GM06990 (cell line): ENCODE results near the gene BUB1B.
"Not testable (repeated sequence)": the region's sequence is repeated elsewhere in the genome, so short reads cannot be mapped to it uniquely, and the experiment has no call there.

ENCODE experiments used
- DNase-seq: peaks from one replicate; pipeline ENCODE4 v3.0.0-alpha.2; 2011; ENCODE audit not compliant: insufficient read length; ENCODE audit errors: extremely low read depth
- H3K27me3 ChIP-seq: replicated peaks from 2 replicates; pipeline ENCODE4 v1.6.0; 2011; ENCODE audit warnings: low read length; ENCODE audit not compliant: control insufficient read depth, insufficient read depth
- H3K36me3 ChIP-seq: 2 replicates; pipeline ENCODE4 v1.5.1; 2011; ENCODE audit warnings: low read length; ENCODE audit not compliant: control insufficient read depth, insufficient read depth
- H3K4me3 ChIP-seq: replicated peaks from 2 replicates; pipeline ENCODE4 v1.5.1; 2011; ENCODE audit warnings: low read depth, mild to moderate bottlenecking, control low read depth, low read length
- TF ChIP-seq, protein P1 (sequence below): IDR thresholded peaks from 2 replicates; pipeline ENCODE4 v1.5.1; 2011; ENCODE audit warnings: low read length, control low read depth, mild to moderate bottlenecking, inconsistent platforms; ENCODE audit not compliant: insufficient read depth, poor library complexity, severe bottlenecking

Gene BUB1B

DNA sequence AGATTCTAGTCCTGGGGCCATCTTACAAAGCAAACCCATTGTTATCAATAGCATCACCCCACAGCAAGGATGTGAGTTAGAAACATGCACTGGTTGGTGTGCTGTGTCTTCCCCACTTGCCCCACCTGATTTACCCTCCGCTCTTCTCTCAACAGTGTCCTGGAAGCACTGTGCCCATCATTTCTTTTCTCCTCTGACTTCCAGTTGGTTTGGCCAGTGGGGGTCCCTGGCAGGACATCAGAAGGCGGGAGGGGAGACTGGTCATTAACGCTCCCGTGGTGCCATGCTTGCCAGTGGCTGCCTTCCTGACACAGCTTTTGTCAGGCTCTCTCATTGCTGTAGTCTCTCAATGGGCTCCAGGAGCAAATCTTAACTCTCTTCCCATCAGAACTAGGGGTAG, 11.5 kb upstream of the BUB1B start:
- no peak for DNase-seq
- no peaks in the 10 kb centered on the region for H3K36me3 ChIP-seq
- no peaks in the 10 kb centered on the region for H3K27me3 ChIP-seq
- TF ChIP-seq, protein P1, sequence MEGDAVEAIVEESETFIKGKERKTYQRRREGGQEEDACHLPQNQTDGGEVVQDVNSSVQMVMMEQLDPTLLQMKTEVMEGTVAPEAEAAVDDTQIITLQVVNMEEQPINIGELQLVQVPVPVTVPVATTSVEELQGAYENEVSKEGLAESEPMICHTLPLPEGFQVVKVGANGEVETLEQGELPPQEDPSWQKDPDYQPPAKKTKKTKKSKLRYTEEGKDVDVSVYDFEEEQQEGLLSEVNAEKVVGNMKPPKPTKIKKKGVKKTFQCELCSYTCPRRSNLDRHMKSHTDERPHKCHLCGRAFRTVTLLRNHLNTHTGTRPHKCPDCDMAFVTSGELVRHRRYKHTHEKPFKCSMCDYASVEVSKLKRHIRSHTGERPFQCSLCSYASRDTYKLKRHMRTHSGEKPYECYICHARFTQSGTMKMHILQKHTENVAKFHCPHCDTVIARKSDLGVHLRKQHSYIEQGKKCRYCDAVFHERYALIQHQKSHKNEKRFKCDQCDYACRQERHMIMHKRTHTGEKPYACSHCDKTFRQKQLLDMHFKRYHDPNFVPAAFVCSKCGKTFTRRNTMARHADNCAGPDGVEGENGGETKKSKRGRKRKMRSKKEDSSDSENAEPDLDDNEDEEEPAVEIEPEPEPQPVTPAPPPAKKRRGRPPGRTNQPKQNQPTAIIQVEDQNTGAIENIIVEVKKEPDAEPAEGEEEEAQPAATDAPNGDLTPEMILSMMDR = no peak
- no peak overlapping the region for H3K4me3 ChIP-seq

DNA sequence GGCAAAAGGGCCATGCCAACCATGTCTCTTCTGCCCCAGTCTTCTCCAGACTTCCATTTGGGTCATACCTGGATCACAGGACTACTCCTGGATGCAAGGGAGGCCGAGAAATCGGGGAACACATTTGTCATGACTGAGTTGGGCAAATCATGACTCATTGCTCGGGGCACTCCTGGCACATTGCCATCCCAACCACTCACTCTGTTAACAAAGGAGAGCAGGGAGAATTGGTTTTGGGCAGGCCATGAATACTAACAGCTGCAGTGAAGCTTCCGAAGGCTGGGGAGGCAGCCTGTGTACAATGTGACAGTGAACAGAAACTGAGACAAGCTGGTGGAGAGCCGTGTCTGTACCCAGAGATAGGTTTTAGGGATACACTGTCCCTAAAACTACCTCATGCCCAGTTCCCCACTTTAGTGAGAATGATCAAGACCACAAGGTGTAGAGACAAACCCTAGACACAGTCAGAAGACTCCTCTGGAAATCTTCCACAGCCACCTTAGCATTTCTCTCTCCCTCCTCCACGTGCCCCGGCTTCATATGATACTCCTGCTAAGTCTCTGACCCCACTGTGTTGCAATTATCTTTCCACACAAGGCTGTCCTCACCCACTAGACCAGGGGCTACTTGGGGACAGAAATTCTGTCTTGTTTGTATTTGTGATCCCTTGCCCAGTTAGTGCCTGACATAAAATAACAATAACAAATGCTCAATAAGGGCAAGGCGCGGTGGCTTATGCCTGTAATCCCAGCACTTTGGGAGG, 10.5 kb upstream of the BUB1B start:
- TF ChIP-seq, protein P1 = no peak
- H3K27me3 ChIP-seq = no peaks in the 10 kb centered on the region
- no peak for DNase-seq
- H3K36me3 ChIP-seq = no peaks in the 10 kb centered on the region
- no peak overlapping the region for H3K4me3 ChIP-seq

DNA sequence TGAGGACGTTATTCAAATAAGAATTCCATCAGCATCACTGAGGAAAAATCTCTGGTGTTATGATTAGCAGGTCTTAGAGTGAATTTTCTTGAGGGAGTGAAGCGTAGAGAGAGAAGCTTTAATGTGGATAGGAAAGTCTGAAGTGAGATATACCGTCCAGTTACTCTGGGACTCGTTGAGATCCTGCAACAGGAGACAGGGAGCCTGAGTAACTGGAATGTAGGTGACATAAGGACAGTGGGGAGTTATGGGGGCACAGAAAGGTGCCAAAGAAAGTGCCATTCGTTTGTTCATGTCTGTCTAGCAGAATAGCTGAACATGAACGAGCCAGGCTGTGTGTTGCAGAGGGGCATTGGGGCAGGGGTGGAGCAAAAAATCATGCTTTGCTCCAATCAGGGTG, 9.4 kb upstream of the BUB1B start:
- no peaks in the 10 kb centered on the region for H3K36me3 ChIP-seq
- no peak for DNase-seq
- TF ChIP-seq, protein P1 = no peak

DNA sequence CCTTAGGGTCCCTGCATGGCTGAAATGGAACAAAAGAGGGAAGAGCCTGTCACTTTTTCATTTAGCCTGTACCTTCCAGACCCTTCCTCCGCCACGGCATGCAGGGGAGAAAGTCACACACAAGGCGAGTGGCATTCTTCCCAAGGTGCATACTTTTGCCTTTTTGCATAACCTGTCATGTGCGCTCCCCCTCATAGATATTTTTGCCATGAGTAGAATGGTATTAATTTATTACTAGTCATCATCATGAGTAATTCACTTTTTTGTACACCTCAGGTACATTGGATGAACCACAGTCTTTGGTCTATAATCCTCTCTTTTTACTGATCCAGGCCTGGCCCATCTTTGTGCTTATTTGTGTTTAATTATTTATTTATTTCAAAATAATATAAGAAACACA, 8.9 kb upstream of the BUB1B start:
- Histone ChIP-seq H3K4me3 (no peak overlapping the region), H3K27me3 (no peaks in the 10 kb centered on the region), H3K36me3 (no peaks in the 10 kb centered on the region)
- TF ChIP-seq, protein P1 = no peak
- no peak for DNase-seq

More for the DNA sequence above, 9.4 kb upstream of the BUB1B start:
- no peak overlapping the region for H3K4me3 ChIP-seq
- no peaks in the 10 kb centered on the region for H3K27me3 ChIP-seq

DNA sequence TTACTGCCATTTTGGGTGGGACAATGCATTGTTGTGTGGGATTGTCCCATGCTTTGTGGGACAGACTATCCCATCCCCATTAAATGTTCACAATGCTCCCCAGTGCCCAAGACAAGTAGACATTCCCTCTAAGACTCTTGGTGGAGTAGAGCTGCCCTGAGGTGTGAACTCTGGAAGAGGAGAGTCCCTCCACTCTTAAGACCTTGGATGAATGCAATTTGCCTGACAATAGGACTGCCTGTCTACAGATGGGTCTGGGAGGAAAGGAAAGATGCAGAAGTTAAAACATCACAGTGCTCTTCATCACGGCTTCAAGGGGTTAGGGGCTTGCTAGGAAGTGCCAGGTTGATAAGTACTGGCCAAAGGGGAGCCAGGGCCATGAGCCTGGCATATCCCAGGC, 6.0 kb upstream of the BUB1B start:
- not testable (repeated sequence) for H3K36me3 ChIP-seq, H3K4me3 ChIP-seq, DNase-seq, H3K27me3 ChIP-seq

DNA sequence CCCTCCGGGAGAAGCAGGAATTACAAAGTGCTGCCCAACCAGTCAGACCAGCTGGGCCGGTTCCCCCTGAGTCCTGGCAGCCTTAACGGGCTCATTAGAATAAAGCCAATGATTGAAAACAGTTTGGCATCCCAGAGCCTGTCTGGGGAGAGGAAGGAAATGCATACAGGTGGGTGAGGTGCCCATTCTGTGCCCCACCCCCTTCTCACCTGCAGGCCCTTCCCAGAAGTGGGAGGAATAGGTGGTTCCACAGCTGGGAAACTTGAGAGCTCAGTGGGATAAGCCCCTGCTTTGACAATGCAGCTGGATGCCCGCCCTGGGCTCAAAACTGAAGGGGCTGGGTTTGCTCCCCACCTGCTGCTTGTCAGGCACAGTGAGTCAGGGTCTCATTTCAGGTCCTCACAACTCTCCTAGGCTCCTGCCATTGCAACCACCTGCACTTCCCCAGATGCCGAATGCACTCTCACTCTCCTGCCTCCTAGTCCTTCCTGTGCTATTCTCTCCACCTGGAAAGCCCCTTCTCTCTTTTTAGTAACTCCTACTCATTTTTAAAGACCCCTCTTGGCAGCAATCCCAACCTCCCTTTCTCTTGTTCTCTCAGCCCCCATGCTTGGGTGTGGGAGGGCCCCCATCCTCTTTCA, 5.5 kb upstream of the BUB1B start:
- no peaks in the 10 kb centered on the region for H3K36me3 ChIP-seq
- H3K4me3 ChIP-seq = no peak overlapping the region
- TF ChIP-seq, protein P1 = no peak
- no peaks in the 10 kb centered on the region for H3K27me3 ChIP-seq
- no peak for DNase-seq
